ENCODE measurements around the gene CHD9. TPM values are rescaled to one million over a fixed set of nuclear protein-coding genes. Genes with fewer than 3 reads are reported as not detected.
"Not testable (repeated sequence)": the region's sequence is repeated elsewhere in the genome, so short reads cannot be mapped to it uniquely, and the experiment has no call there.

The CHD9 gene
- total RNA-seq, 1 experiment from 2014 or later = 25.4 TPM

DNA sequence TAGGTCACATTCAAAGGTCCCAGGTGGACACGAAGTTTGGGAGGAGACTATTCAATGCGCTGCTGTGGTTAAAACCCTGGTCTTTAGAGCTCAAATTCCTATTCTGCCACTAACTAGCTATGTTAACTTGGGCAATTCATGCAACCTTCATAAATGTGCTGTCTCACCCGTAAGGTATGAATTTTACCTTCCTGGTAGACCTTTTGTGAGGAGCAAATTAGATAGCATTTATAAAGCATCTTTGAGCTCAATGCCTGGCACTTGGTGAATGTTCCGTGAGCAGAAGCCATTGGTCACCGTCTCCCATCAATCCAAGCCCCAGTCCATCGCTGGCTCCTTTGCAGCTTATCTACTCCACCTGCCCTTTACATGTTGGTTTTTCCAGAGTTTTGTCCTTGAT is 18.7 kb upstream of the CHD9 start:
- no TSS peak for BruUV-seq (replicated peaks)
- Histone ChIP-seq H3K27ac (ENCODE audit: low read length) (no peak overlapping the region), H3K4me1 (ENCODE audit: control insufficient read depth, insufficient read depth, low read length) (no peaks in the 10 kb centered on the region), H3K27me3 (ENCODE audit: control insufficient read depth, insufficient read depth, low read length) (no peaks in the 10 kb centered on the region), H3K4me3 (ENCODE audit: low read depth in 2 of 2, low read length in 2 of 2) (no peak overlapping the region), H3K9me3 (ENCODE audit: control insufficient read depth, insufficient read depth, low read depth, low read length) (no peaks in the 10 kb centered on the region), H3K36me3 (ENCODE audit: control insufficient read depth, insufficient read depth, low read length) (no peaks in the 10 kb centered on the region)
- CTCF ChIA-PET = no interaction called here
- in situ Hi-C loops (cut with HindIII; ENCODE audit: low pct_unique_long_range_greater_than_20kb, low sequenced_read_pairs) (no loop called here), intact Hi-C loops (cut with micrococcal nuclease; ENCODE audit: unreplicated experiment) (no loop called here)
- DNase-seq (ENCODE audit: low read depth, low spot score) (no peak), ATAC-seq (no peak)
- TF ChIP-seq, protein P1, sequence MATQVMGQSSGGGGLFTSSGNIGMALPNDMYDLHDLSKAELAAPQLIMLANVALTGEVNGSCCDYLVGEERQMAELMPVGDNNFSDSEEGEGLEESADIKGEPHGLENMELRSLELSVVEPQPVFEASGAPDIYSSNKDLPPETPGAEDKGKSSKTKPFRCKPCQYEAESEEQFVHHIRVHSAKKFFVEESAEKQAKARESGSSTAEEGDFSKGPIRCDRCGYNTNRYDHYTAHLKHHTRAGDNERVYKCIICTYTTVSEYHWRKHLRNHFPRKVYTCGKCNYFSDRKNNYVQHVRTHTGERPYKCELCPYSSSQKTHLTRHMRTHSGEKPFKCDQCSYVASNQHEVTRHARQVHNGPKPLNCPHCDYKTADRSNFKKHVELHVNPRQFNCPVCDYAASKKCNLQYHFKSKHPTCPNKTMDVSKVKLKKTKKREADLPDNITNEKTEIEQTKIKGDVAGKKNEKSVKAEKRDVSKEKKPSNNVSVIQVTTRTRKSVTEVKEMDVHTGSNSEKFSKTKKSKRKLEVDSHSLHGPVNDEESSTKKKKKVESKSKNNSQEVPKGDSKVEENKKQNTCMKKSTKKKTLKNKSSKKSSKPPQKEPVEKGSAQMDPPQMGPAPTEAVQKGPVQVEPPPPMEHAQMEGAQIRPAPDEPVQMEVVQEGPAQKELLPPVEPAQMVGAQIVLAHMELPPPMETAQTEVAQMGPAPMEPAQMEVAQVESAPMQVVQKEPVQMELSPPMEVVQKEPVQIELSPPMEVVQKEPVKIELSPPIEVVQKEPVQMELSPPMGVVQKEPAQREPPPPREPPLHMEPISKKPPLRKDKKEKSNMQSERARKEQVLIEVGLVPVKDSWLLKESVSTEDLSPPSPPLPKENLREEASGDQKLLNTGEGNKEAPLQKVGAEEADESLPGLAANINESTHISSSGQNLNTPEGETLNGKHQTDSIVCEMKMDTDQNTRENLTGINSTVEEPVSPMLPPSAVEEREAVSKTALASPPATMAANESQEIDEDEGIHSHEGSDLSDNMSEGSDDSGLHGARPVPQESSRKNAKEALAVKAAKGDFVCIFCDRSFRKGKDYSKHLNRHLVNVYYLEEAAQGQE (IDR thresholded peaks at IDR 0.05; ENCODE audit: insufficient read depth in 1 of 2, low read depth in 2 of 2, low read length in 1 of 2) = no peak
- TF ChIP-seq SIN3A (IDR thresholded peaks at IDR 0.05; ENCODE audit: borderline replicate concordance, insufficient read depth, low read depth, low read length) (no peak), CTCF (IDR thresholded peaks at IDR 0.05) (no peak), TCF7L2 (IDR thresholded peaks at IDR 0.05; ENCODE audit: low read depth, low read length) (no peak), POLR2AphosphoS5 (IDR thresholded peaks at IDR 0.05; ENCODE audit: low read depth, low read length) (no peak)
- POLR2A ChIA-PET = no interaction called here

GRCh38 chr16:53036711-53037110 is 18.1 kb upstream of the CHD9 start:
- intact Hi-C loops (cut with micrococcal nuclease; ENCODE audit: unreplicated experiment) = not testable (repeated sequence)

GRCh38 chr16:53040788-53041187 is 14.0 kb upstream of the CHD9 start:
- ATAC-seq = no peak
- no peaks in the 10 kb centered on the region for H3K9me3 ChIP-seq (ENCODE audit: control insufficient read depth, insufficient read depth, low read depth, low read length)
- H3K27me3 ChIP-seq (ENCODE audit: control insufficient read depth, insufficient read depth, low read length) = no peaks in the 10 kb centered on the region
- no peaks in the 10 kb centered on the region for H3K36me3 ChIP-seq (ENCODE audit: control insufficient read depth, insufficient read depth, low read length)
- BruUV-seq (replicated peaks) = no TSS peak
- in situ Hi-C loops (cut with HindIII; ENCODE audit: low pct_unique_long_range_greater_than_20kb, low sequenced_read_pairs) (no loop called here), intact Hi-C loops (cut with micrococcal nuclease; ENCODE audit: unreplicated experiment) (no loop called here)
- H3K27ac ChIP-seq (ENCODE audit: low read length) = no peak overlapping the region
- DNase-seq (ENCODE audit: low read depth, low spot score) = no peak
- ChIA-PET CTCF (no interaction called here), POLR2A (no interaction called here)
- TF ChIP-seq CTCF (IDR thresholded peaks at IDR 0.05) (no peak), SIN3A (IDR thresholded peaks at IDR 0.05; ENCODE audit: borderline replicate concordance, insufficient read depth, low read depth, low read length) (no peak), POLR2AphosphoS5 (IDR thresholded peaks at IDR 0.05; ENCODE audit: low read depth, low read length) (no peak), TCF7L2 (IDR thresholded peaks at IDR 0.05; ENCODE audit: low read depth, low read length) (no peak)
- TF ChIP-seq, protein P1 (IDR thresholded peaks at IDR 0.05; ENCODE audit: insufficient read depth in 1 of 2, low read depth in 2 of 2, low read length in 1 of 2) = no peak
- no peak overlapping the region for H3K4me3 ChIP-seq (ENCODE audit: low read depth in 2 of 2, low read length in 2 of 2)
- H3K4me1 ChIP-seq (ENCODE audit: control insufficient read depth, insufficient read depth, low read length) = no peaks in the 10 kb centered on the region

More at GRCh38 chr16:53036711-53037110, 18.1 kb upstream of the CHD9 start:
- DNase-seq (ENCODE audit: low read depth, low spot score); H3K27ac ChIP-seq (ENCODE audit: low read length); H3K4me3 ChIP-seq (ENCODE audit: low read depth in 2 of 2, low read length in 2 of 2); H3K4me1 ChIP-seq (ENCODE audit: control insufficient read depth, insufficient read depth, low read length); in situ Hi-C loops (cut with HindIII; ENCODE audit: low pct_unique_long_range_greater_than_20kb, low sequenced_read_pairs); POLR2A ChIA-PET; H3K36me3 ChIP-seq (ENCODE audit: control insufficient read depth, insufficient read depth, low read length); BruUV-seq (replicated peaks); H3K9me3 ChIP-seq (ENCODE audit: control insufficient read depth, insufficient read depth, low read depth, low read length); ATAC-seq; CTCF ChIA-PET; H3K27me3 ChIP-seq (ENCODE audit: control insufficient read depth, insufficient read depth, low read length): not testable (repeated sequence)
